Measurements from ENCODE around the gene PHKB.

GRCh38 chr16:47449788-47450187, 11.3 kb upstream of the PHKB start:
- TF ChIP-seq CTCF (IDR thresholded peaks at IDR 0.05) = no peak
- no peak for TF ChIP-seq EZH2phosphoT487 (IDR thresholded peaks at IDR 0.05)

All from neural progenitor cell (in vitro differentiated cells).